ENCODE measurements around the gene SMARCAL1. TPM values are rescaled to one million over a fixed set of nuclear protein-coding genes. Genes with fewer than 3 reads are reported as not detected.

SMARCAL1 gene
- total and polyA plus RNA-seq, 9 of the 15 experiments (the other 6 are each of a cell fraction or from before 2014, with no cell fraction given), result 8.2 to 27.9 (median 12.4) TPM

- TF ChIP-seq NFRKB (IDR thresholded peaks at IDR 0.05; ENCODE audit: low read depth), result no peak
- TF ChIP-seq SAFB (IDR thresholded peaks at IDR 0.05; ENCODE audit: borderline replicate concordance, low read depth, low read length), result no peak
- no peak for TF ChIP-seq ELF4 (CRISPR knock-in tag; IDR thresholded peaks at IDR 0.05)
Observed at GRCh38 chr2:216369821-216370220, 42.5 kb upstream of the SMARCAL1 start (continued).

DNA sequence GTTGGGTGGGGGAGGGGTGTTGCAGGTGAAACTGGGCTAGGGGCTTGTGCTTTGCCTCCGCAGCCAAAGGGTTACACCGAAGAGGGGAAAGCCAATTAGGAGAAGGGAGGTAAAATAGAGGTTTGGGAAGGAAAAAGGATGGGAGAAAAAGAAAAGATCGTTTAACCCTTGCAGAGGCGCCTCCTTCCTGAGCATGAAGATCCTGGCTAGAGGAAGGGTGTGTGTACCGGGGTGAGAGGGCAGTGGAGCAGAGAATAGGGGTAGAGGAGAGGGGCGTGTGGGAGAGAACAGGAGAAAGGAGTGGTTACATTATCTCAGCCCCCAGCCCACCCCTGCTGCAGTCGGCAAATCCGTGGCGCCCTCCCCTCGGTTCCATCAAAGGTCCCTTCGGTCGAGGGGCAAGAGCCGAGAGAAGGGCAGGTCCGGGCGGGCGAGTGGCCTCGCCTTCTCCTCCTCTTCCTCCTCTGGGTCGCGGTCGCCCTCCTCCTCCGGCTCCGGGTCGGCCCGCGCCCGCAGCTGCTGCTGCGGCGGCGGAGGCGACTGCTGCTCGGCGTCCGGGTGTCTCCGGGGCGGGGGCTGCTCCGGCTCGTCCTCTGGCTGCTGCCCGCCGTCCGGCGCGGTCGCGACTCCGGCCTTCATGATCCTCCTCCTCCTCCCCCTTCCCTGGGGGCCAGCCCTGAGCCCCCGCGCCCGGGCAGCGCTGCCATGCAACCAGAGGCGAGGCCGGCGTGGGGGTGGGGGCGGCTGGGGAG, 41.1 kb upstream of the SMARCAL1 start:
- no peak overlapping the region for H2AFZ ChIP-seq (ENCODE audit: low read depth, low read length)
- 15% methylated on average over 10 of the region's 53 CpGs for WGBS (ENCODE audit: insufficient coverage, low coverage, missing lambda C conversion rate)
- peaks cover 0 to 13% of the 10 kb centered on the region in 2 experiments; a peak in 2 of 5 replicates for H3K4me1 ChIP-seq (replicated peaks in 1 of 2; ENCODE audit: control insufficient read depth in 2 of 2, insufficient read depth in 2 of 2, low read length in 2 of 2)
- DNase-seq (ENCODE audit: extremely low read depth in 1 of 4, low spot score in 3 of 4) (no peak), FAIRE-seq (no peak), ATAC-seq (no peak)
- TF ChIP-seq CLOCK (CRISPR knock-in tag; IDR thresholded peaks at IDR 0.05; ENCODE audit: borderline replicate concordance) (no peak), BRCA1 (IDR thresholded peaks at IDR 0.05) (no peak), BRCA1 (CRISPR knock-in tag; IDR thresholded peaks at IDR 0.05) (no peak), AFF1 (IDR thresholded peaks at IDR 0.05; ENCODE audit: low read depth in 1 of 2, partially characterized antibody in 2 of 2) (no peak), HES1 (IDR thresholded peaks at IDR 0.05; ENCODE audit: low read depth) (no peak), HDGF (IDR thresholded peaks at IDR 0.05) (no peak), ZBTB8A (IDR thresholded peaks at IDR 0.05; ENCODE audit: partially characterized antibody) (no peak), BRF1 (IDR thresholded peaks at IDR 0.05; ENCODE audit: borderline replicate concordance, extremely low read depth, insufficient read length) (no peak)
- TF ChIP-seq, protein P1, sequence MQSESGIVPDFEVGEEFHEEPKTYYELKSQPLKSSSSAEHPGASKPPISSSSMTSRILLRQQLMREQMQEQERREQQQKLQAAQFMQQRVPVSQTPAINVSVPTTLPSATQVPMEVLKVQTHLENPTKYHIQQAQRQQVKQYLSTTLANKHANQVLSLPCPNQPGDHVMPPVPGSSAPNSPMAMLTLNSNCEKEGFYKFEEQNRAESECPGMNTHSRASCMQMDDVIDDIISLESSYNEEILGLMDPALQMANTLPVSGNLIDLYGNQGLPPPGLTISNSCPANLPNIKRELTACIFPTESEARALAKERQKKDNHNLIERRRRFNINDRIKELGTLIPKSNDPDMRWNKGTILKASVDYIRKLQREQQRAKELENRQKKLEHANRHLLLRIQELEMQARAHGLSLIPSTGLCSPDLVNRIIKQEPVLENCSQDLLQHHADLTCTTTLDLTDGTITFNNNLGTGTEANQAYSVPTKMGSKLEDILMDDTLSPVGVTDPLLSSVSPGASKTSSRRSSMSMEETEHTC (IDR thresholded peaks at IDR 0.05), result no peak
- peaks cover 0 to 21% of the 10 kb centered on the region in 2 experiments; a peak in 3 of 5 replicates for H3K27me3 ChIP-seq (ENCODE audit: control insufficient read depth in 2 of 2, insufficient read depth in 2 of 2, low read length in 2 of 2)
- no peak overlapping the region for H3K9ac ChIP-seq (ENCODE audit: insufficient read depth in 1 of 2, low read depth in 2 of 2, low read length in 2 of 2)
- H4K20me1 ChIP-seq (replicated peaks; ENCODE audit: control insufficient read depth, insufficient read depth, low read length), result 0 out of 2 replicates have a peak, but pooled peaks cover 4% of the 10 kb centered on the region
- in situ Hi-C loops (cut with MboI) (no loop called here), intact Hi-C loops (cut with micrococcal nuclease) (no loop called here)
- H3K36me3 ChIP-seq (ENCODE audit: control insufficient read depth, insufficient read depth, low read length), result no peaks in the 10 kb centered on the region
- H3K27ac ChIP-seq (ENCODE audit: extremely low read depth, low read depth, low read length), result no peak overlapping the region
- H3K4me2 ChIP-seq (ENCODE audit: insufficient read depth, low read length), result no peak overlapping the region
- CTCF ChIA-PET (ENCODE audit: low intra/inter-chr PET ratio), result no interaction called here
- no peaks in the 10 kb centered on the region for H3K9me3 ChIP-seq (replicated peaks; ENCODE audit: control insufficient read depth, insufficient read depth, low read depth, low read length)
- BruUV-seq (replicated peaks), result no TSS peak
- POLR2A ChIA-PET, result no interaction called here
- H3K4me3 ChIP-seq, result no peak overlapping the region
- H3K79me2 ChIP-seq (ENCODE audit: control insufficient read depth, insufficient read depth, low read length), result no peaks in the 10 kb centered on the region
- no peaks in the 10 kb centered on the region for H3K9me1 ChIP-seq (ENCODE audit: control insufficient read depth, insufficient read depth, low read length)

All from K562 (cell line).